Colonic mucosa (tissue), 4 donors: ENCODE measurements around the gene FANCD2OS. TPM values are rescaled to one million over a fixed set of nuclear protein-coding genes. Genes with fewer than 3 reads are reported as not detected.
A peak's percentile ranks its signal among the peaks of the same experiment; 100 is the strongest.
"Not testable (repeated sequence)": the region's sequence is repeated elsewhere in the genome, so short reads cannot be mapped to it uniquely, and the experiment has no call there.

ENCODE experiments used
- DNase-seq: peaks from one replicate; pipeline ENCODE4 v3.0.0-alpha.2; 2020
- H3K27ac ChIP-seq: fragments of 200-600 bp; one replicate; pipeline ENCODE4 v1.8.0; 2021
- H3K27me3 ChIP-seq: fragments of 200-600 bp; one replicate; pipeline ENCODE4 v1.8.0; 2021
- H3K36me3 ChIP-seq: fragments of 200-600 bp; one replicate; pipeline ENCODE4 v1.8.0; 2021
- H3K4me1 ChIP-seq: fragments of 200-600 bp; one replicate; pipeline ENCODE4 v1.8.0; 2021; ENCODE audit warnings: mild to moderate bottlenecking
- H3K4me3 ChIP-seq: fragments of 200-600 bp; one replicate; pipeline ENCODE4 v1.8.0; 2021
- H3K9ac ChIP-seq, 2 donors: one replicate each; pipeline ENCODE4 v1.7.0; 2013; ENCODE audit warnings: control low read depth in 2 of 2, low read depth in 2 of 2, low read length in 2 of 2
- H3K9me3 ChIP-seq: fragments of 200-600 bp; one replicate; pipeline ENCODE4 v1.8.0; 2021
- CTCF ChIP-seq: fragments of 200-600 bp; IDR thresholded peaks from one replicate; pipeline ENCODE4 v1.8.0; 2022; ENCODE audit warnings: antibody characterized with exemption, mild to moderate bottlenecking
- intact Hi-C: fragments of 100-400 bp; cut with DNase I; formaldehyde crosslinking; loops from one replicate; pipeline ENCODE4 v1.14.1; 2022
- total RNA-seq, 2 donors: library from RNA; stranded (reverse); fragmentation: NEBNext Ultra II Directional in 1 of 2; extraction: Animal tissue kit (Norgen Biotek cat#: 25700) in 1 of 2; gene quantifications; one replicate each; pipeline ENCODE4 v1.2.1, GENCODE V29; 2021
- donor health status: healthy.
- donor health status: DM: no; HTN: no; CAD: no.
- donor health status: DM: no; HTN: no; CAD: no.

The FANCD2OS gene
- total RNA-seq, 2 donors from 2014 or later = not detected

DNA sequence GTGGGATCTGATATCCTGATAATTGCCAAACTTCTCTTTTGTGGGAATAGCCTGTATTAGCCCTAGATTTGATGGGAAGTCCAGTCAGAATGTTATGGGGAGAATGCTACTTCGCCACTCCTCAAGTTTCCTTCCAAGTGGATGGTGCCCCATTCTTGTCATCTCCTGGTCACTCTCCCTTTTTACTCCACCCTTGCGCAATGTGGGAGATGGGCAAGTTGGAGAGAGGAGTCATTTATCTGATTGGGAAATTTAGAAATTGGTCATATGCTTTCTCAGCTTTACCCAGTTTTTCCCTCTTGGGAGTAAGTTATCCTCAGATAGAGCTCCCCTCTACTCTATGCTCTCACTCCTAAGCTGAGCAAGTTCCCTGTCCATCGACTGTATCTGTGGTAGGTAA is 14.4 kb downstream of the FANCD2OS start:
- H3K36me3 ChIP-seq = no peaks in the 10 kb centered on the region
- H3K27ac ChIP-seq = no peak overlapping the region
- TF ChIP-seq CTCF = no peak
- no peaks in the 10 kb centered on the region for H3K9me3 ChIP-seq
- no peak for DNase-seq
- no peak overlapping the region for H3K9ac ChIP-seq
- H3K27me3 ChIP-seq = no peaks in the 10 kb centered on the region
- no peaks in the 10 kb centered on the region for H3K4me1 ChIP-seq
- H3K4me3 ChIP-seq = no peak overlapping the region
- intact Hi-C loops = no loop called here

DNA sequence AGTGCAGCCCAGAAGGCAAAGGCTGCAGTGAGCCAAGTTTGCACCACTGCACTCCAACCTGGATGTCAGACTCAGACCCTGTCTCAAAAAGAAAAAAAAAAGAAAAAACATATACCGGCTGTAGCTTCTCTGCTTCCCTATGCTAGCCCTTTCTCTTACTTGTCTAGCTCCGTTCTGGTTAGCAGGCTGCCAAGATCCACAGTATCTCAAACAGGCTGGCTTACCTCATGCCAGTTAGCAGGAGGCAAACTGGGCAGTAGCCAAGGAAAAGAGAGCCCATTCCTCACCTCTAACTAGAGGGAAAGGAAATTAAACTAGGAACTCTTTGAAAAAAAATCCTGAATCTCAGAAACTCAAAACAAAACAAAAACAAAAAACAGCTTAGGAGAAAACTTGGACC is 16.7 kb downstream of the FANCD2OS start:
- intact Hi-C loops, H3K4me1 ChIP-seq, H3K9me3 ChIP-seq, H3K4me3 ChIP-seq, DNase-seq, H3K27ac ChIP-seq, H3K36me3 ChIP-seq, H3K27me3 ChIP-seq, H3K9ac ChIP-seq: not testable (repeated sequence)

DNA sequence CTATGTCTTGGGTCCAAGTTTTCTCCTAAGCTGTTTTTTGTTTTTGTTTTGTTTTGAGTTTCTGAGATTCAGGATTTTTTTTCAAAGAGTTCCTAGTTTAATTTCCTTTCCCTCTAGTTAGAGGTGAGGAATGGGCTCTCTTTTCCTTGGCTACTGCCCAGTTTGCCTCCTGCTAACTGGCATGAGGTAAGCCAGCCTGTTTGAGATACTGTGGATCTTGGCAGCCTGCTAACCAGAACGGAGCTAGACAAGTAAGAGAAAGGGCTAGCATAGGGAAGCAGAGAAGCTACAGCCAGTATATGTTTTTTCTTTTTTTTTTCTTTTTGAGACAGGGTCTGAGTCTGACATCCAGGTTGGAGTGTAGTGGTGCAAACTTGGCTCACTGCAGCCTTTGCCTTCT is 17.3 kb downstream of the FANCD2OS start:
- H3K4me1 ChIP-seq, H3K27me3 ChIP-seq, H3K9me3 ChIP-seq, H3K9ac ChIP-seq, H3K27ac ChIP-seq, intact Hi-C loops, H3K36me3 ChIP-seq, DNase-seq, H3K4me3 ChIP-seq: not testable (repeated sequence)

- intact Hi-C loops = no loop called here
- no peak overlapping the region for H3K9ac ChIP-seq
- H3K9me3 ChIP-seq = no peaks in the 10 kb centered on the region
- no peaks in the 10 kb centered on the region for H3K36me3 ChIP-seq
- TF ChIP-seq CTCF = no peak
- DNase-seq = peak; percentile 22
- no peaks in the 10 kb centered on the region for H3K27me3 ChIP-seq
- no peaks in the 10 kb centered on the region for H3K4me1 ChIP-seq
- no peak overlapping the region for H3K4me3 ChIP-seq
- no peak overlapping the region for H3K27ac ChIP-seq
Measured at GRCh38 chr3:10090179-10090578, 17.9 kb downstream of the FANCD2OS start.

DNA sequence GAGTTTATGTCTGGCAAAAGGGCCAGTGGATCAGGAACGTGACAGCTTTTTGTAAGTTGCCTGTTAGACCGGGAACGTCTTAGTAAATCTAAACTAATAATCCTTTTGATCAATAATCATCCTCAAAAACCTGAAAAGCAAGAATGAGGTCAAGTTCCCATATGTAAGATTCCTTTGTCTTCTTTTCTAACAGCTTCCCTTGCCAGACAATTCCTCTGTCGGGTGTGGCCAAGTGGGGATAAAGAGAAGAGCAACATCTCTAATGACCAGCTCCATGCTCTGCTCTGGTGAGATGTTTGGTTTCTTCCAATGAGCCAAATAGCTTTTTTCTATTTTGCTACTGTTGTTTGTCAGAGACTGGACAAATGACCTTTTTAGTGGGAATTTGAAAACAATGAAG is 19.8 kb downstream of the FANCD2OS start:
- TF ChIP-seq CTCF = no peak
- H3K9ac ChIP-seq = no peak overlapping the region
- H3K36me3 ChIP-seq = no peaks in the 10 kb centered on the region
- no peak overlapping the region for H3K27ac ChIP-seq
- H3K4me1 ChIP-seq = no peaks in the 10 kb centered on the region
- H3K4me3 ChIP-seq = no peak overlapping the region
- H3K27me3 ChIP-seq = no peaks in the 10 kb centered on the region
- H3K9me3 ChIP-seq = no peaks in the 10 kb centered on the region
- intact Hi-C loops = no loop called here
- DNase-seq = no peak

GRCh38 chr3:10085738-10086137 is 22.3 kb downstream of the FANCD2OS start:
- Histone ChIP-seq H3K27me3 (no peaks in the 10 kb centered on the region), H3K4me1 (no peaks in the 10 kb centered on the region), H3K36me3 (no peaks in the 10 kb centered on the region), H3K9me3 (no peaks in the 10 kb centered on the region), H3K9ac (no peak overlapping the region), H3K4me3 (no peak overlapping the region), H3K27ac (no peak overlapping the region)
- DNase-seq = no peak
- intact Hi-C loops = no loop called here
- no peak for TF ChIP-seq CTCF

GRCh38 chr3:10081871-10082270 is 26.2 kb downstream of the FANCD2OS start:
- Histone ChIP-seq H3K4me1 (no peaks in the 10 kb centered on the region), H3K4me3 (no peak overlapping the region), H3K36me3 (no peaks in the 10 kb centered on the region), H3K9ac (no peak overlapping the region), H3K9me3 (no peaks in the 10 kb centered on the region), H3K27ac (no peak overlapping the region), H3K27me3 (no peaks in the 10 kb centered on the region)
- intact Hi-C loops = no loop called here
- DNase-seq = no peak
- no peak for TF ChIP-seq CTCF
